Keratinocyte (primary cell): ENCODE measurements around the gene MDN1.

ENCODE experiments used
- EZH2 ChIP-seq: IDR thresholded peaks from one replicate; pipeline ENCODE4 v1.6.1; 2012; ENCODE audit warnings: inconsistent platforms, mild to moderate bottlenecking, low read length, moderate library complexity
- TF ChIP-seq, protein P1 (sequence below), 3 experiments: IDR thresholded peaks in 1 of 3; conservative IDR thresholded peaks in 1 of 3; optimal IDR thresholded peaks in 1 of 3; 2 replicates in 2 of 3; 3 replicates in 1 of 3; pipeline versions ENCODE3 to v1.5.1; 2011; ENCODE audit warnings: low read length in 3 of 3, mild to moderate bottlenecking in 3 of 3, moderate library complexity in 2 of 3, control low read depth in 1 of 3, inconsistent platforms in 1 of 3; ENCODE audit not compliant: insufficient read depth in 2 of 3; ENCODE audit errors: extremely low read depth in 1 of 3

DNA sequence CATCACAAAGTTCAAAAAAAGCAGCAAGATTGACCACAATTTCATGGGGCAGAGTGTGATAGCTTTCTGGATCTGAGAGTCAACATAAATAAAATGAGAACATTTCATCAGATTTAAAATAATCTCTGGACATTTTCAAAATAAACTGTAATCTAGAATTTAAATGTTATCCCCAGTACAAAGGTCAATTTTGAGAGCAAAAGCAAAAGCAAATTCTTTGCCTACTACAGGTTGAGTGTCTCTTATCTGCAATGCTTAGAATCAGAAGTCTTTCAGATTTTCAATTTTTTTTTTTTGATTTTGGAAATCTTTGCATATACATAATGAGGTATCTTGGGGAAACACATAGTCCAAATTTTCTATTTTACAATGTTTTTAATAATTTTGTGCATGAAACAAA lies 113.5 kb downstream of the MDN1 start:
- TF ChIP-seq, protein P1, sequence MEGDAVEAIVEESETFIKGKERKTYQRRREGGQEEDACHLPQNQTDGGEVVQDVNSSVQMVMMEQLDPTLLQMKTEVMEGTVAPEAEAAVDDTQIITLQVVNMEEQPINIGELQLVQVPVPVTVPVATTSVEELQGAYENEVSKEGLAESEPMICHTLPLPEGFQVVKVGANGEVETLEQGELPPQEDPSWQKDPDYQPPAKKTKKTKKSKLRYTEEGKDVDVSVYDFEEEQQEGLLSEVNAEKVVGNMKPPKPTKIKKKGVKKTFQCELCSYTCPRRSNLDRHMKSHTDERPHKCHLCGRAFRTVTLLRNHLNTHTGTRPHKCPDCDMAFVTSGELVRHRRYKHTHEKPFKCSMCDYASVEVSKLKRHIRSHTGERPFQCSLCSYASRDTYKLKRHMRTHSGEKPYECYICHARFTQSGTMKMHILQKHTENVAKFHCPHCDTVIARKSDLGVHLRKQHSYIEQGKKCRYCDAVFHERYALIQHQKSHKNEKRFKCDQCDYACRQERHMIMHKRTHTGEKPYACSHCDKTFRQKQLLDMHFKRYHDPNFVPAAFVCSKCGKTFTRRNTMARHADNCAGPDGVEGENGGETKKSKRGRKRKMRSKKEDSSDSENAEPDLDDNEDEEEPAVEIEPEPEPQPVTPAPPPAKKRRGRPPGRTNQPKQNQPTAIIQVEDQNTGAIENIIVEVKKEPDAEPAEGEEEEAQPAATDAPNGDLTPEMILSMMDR (optimal IDR thresholded peaks at IDR 0.05 in 1 of 3, IDR thresholded peaks at IDR 0.05 in 1 of 3, conservative IDR thresholded peaks at IDR 0.05 in 1 of 3; ENCODE audit: extremely low read depth in 1 of 3, insufficient read depth in 2 of 3, low read length in 3 of 3) = no peak
- no peak for TF ChIP-seq EZH2
